GM21390 (cell line): ENCODE results near the gene CBFB.

ENCODE experiments used
- ATAC-seq: cut with Tn5 transposase; IDR thresholded peaks from one replicate; pipeline ENCODE4 v1.9.1; 2021; ENCODE audit not compliant: unreplicated experiment

The CBFB gene

GRCh38 chr16:67091906-67092566, 63.1 kb downstream of the CBFB start:
- no peak for ATAC-seq

- ATAC-seq, result no peak
These were observed 64.3 kb downstream of the CBFB start for GRCh38 chr16:67093098-67093726.

- no peak for ATAC-seq
These were observed 69.7 kb downstream of the CBFB start for GRCh38 chr16:67098599-67098998.

GRCh38 chr16:67100569-67101310, 71.8 kb downstream of the CBFB start:
- ATAC-seq, result no peak

GRCh38 chr16:67101311-67102082, 72.5 kb downstream of the CBFB start:
- no peak for ATAC-seq

- ATAC-seq, result no peak
These were observed 75.1 kb downstream of the CBFB start for GRCh38 chr16:67104061-67104460.

- no peak for ATAC-seq
These were observed 75.9 kb downstream of the CBFB start for GRCh38 chr16:67104845-67105244.

GRCh38 chr16:67105246-67105645, 76.3 kb downstream of the CBFB start:
- no peak for ATAC-seq

- no peak for ATAC-seq
These were observed 76.9 kb downstream of the CBFB start for GRCh38 chr16:67105881-67106280.

GRCh38 chr16:67108489-67108888, 79.5 kb downstream of the CBFB start:
- ATAC-seq, result no peak

- no peak for ATAC-seq
These were observed 80.0 kb downstream of the CBFB start for GRCh38 chr16:67108931-67109406.

GRCh38 chr16:67109407-67110135, 80.6 kb downstream of the CBFB start, which contains the start of gene PHAF1:
Gene PHAF1, plus strand, starts transcription at chr16:67109941. Its CDS starts 235 bp downstream, at chr16:67110176.
- peak; percentile 83 for ATAC-seq

GRCh38 chr16:67111951-67112444, 83.0 kb downstream of the CBFB start:
- no peak for ATAC-seq

GRCh38 chr16:67112591-67113399, 83.8 kb downstream of the CBFB start:
- ATAC-seq, result no peak

- no peak for ATAC-seq
These were observed 85.8 kb downstream of the CBFB start for GRCh38 chr16:67114793-67115192.

GRCh38 chr16:67115639-67116038, 86.7 kb downstream of the CBFB start:
- no peak for ATAC-seq

- no peak for ATAC-seq
These were observed 87.7 kb downstream of the CBFB start for GRCh38 chr16:67116388-67117311.

- no peak for ATAC-seq
These were observed 88.8 kb downstream of the CBFB start for GRCh38 chr16:67117716-67118115.
